HG02885 (cell line): Measurements from ENCODE around the gene RARB.

ENCODE experiments used
- ATAC-seq: cut with Tn5 transposase; IDR thresholded peaks from one replicate; pipeline ENCODE4 v1.9.1; 2021; ENCODE audit warnings: mild to moderate bottlenecking; ENCODE audit not compliant: unreplicated experiment, poor library complexity

RARB gene

DNA sequence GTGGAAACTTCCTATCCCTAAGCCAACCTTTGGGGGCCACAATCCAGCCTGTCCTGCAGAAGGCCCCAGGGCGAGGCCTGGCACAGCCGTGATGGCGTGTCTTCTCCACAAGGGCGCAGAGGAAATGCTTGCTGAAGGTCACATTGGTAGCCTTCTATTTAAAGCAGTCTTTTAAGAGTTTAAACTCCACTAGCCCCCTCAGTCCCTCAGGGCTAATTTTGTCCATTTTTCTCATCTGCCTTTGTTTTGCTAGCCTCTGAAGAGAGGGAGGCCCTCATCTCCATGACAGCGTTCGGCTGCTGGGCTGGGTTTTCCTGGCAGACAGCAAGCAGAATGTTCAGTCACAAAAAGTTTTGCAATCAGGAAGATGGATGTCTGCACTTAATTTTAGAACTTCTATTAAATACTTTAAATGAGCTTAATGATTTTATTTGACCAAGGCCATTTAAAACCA is 40.8 kb downstream of the RARB start:
- ATAC-seq = no peak

DNA sequence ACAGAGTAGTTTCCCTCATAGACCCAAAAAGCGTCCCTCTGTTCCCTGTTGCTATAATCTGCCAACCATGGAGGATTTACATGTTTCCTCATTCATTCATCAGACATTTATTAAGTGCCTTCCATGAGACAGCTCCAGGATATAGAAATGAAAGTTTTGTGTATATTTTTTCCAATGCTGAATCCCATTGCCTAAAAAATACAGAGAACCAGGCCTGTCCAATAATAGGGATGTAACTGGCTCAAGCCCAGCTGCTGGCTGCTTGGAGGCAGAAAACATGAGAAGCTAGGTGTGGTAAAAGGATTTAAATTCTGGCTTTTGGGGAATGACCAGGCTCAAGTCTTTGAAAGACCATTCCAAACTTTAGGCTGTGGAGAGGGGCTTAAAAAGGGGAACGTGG is 41.5 kb downstream of the RARB start:
- no peak for ATAC-seq

GRCh38 chr3:25471081-25471768 is 43.2 kb downstream of the RARB start:
- ATAC-seq = no peak

- no peak for ATAC-seq
Observed at GRCh38 chr3:25472153-25472552, 44.1 kb downstream of the RARB start.

GRCh38 chr3:25472731-25473130 is 44.7 kb downstream of the RARB start:
- no peak for ATAC-seq

GRCh38 chr3:25473246-25473645 is 45.2 kb downstream of the RARB start:
- ATAC-seq = no peak

DNA sequence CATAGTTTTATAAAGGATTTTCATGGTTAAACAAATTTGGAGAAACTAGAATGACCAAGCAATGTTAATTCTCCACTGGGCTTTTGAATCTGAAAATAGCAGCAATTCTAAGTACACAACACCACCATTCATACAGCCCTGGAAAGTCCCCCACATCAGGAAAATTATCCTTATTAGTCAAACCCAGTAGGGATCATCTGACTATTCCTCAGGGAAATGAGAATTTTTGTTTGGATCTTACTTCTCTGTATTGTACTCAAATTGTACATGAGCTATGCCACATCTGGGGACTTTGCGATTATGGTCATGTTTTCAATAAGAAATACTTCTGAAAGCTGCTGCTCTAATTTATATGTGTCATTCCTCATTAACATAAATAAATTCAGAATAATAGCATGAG is 46.0 kb downstream of the RARB start:
- no peak for ATAC-seq

DNA sequence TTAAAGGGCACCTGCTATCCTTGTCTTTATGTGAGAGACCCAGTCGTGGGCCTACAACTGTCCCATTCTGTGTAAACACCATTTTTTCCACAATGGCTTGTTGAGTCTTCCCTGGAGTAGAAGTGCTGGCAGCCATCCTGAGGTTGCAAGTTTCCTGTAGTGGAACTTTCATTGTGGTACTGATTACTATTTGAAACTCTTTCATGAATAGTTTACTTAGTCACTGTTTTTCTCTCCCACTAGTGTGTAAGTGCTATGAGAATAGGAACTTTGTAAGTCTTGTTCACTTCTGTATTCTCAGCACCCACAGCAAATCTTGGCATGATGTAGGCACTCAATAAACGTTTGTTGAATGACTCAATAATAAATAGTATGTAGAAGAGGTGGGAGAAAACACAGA is 48.6 kb downstream of the RARB start:
- ATAC-seq = no peak

GRCh38 chr3:25478211-25478757 is 50.2 kb downstream of the RARB start:
- ATAC-seq = no peak

DNA sequence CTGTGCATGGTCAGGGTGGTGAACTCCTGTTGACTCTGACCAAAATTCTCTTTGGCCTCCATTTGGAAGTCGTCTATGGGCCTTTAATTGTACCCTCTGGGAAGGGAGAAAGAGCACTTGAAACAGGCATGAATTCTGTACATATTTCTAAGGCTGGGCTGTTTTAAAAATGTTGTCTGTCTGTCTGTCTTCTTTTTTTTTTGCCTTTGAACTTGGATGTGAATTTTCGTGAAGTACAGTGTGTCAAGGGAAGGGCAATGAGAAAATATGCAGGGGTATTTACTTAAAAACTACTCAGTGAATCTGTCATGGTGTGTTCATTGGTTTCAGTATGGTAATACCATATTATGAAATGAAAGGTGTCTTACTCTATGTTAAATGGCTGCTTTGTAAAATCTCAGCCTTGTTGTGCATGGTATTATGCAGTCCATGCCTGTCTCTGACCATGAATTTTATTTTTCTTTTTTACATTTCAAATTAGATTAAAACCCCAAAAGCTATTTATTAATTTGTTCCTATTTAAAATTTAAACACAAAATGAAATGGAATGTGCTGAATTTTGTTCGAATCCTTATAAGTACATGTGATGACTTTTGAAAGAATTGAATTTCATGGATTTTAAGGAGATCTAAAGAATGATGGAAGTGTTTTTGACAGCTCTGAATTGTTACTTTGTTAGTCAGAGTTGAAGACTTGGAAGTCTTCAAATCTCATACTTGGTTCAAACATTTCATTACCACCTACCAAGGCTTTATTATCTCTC is 51.1 kb downstream of the RARB start:
- no peak for ATAC-seq

GRCh38 chr3:25479727-25480010 is 51.6 kb downstream of the RARB start:
- no peak for ATAC-seq

DNA sequence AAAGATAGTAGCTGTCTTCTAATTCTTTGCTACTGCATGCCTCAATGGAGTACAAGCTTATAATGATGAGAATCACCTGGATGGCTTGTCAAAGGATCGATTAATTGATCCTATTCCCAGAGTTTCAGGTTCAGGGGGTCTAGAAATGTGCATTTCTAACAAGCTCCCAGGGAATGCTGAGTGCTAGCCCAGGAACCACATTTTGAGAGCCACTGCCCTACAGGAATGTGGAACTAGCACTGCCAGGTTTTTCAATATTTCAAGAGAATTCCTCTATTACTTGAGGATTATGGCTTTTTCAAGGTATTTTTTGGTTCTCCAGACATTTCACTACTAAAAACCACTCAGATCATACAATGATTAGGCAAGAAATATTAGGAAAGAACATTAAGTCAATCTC is 52.7 kb downstream of the RARB start:
- no peak for ATAC-seq

DNA sequence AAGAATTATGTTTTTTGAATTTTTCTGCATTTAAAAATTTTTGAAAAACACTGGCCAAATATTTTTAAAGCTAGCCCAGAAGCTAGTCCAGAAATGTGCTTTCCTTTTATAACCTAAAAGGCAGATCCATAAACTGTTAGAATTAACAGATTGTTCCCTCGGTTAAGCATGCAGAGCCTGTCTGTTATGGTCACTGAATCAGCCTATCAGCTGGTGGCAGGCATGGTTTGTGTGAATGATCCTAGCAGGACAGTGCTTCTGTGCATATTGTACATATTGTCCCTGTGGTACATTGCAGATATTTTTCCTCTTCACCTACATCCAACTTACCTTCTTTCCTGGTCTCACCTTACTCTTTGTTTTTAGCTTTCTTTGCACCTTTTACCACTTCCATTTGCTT is 53.3 kb downstream of the RARB start:
- ATAC-seq = no peak

- no peak for ATAC-seq
Observed at GRCh38 chr3:25483456-25483855, 55.4 kb downstream of the RARB start.

DNA sequence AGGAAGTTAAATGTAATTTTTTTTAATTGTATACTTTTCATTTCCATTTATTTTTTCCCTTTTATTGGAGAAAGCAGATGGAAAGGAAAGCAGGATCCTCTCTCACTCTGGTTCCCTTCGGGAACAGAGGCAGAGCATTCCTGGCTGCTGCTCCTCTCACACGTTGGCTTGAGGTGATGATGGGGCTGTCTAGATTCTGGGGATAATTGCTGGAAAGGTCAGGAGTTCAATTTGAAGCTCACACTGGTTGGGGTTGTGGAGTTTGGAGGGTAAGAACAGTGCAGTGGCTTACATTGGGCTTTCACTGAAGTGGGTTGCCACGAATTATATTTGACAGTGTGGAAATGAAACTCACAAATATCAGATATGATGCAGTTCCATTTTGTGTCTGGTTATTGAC is 57.6 kb downstream of the RARB start:
- no peak for ATAC-seq

GRCh38 chr3:25486932-25487331 is 58.9 kb downstream of the RARB start:
- ATAC-seq = no peak

DNA sequence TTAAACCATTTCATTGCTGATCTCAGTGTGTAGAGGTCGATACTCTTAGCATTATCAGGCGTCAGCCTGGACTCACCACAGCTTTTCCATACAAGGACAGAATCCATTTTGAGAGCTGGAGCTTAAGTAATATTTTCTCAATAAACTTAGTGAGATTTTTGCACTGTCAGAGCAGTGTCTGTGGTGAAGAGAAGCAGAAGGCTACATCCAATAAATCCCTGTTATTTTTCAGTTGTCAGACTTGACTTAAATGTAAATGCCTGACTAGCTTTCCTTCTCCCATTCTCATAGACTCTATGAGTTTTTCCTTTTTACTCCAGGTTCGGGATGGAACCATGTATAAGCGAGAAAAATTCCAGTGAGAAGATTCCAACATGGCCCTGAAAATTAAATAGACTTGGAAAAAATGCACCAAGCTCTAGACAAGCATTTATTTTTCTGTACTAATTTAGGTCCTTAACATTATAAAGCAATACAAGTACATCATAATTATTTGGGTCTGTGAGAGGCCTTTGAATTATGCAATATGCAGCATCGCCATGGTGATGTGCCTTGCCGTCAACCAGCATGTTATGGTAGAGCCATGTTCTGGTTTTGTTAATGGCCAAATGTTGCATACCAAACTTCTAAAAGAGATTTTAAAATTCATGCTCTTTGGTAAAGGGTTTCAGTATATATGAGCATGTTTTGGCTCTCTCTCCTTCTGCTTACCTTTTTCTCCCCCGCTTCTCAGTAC is 62.0 kb downstream of the RARB start:
- ATAC-seq = no peak

DNA sequence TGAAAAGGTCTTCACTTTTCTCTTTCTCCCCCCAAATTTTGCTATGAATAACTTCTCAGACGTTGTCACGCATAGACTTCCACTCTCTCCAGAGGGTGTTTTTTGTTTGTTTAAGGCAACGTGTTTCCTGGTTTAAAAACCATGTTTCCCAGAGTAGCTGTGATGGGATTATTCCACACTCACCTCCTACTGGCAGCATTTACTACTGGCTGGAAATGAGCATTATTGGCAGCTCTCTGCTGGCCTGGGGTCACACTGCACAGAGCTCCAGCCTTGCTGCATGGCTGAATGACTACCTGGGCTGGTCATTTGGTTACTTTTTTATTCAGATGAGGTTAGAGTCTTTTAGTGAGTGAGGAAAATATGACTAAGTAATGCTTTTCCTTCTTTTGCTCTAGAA is 65.2 kb downstream of the RARB start:
- ATAC-seq = no peak

DNA sequence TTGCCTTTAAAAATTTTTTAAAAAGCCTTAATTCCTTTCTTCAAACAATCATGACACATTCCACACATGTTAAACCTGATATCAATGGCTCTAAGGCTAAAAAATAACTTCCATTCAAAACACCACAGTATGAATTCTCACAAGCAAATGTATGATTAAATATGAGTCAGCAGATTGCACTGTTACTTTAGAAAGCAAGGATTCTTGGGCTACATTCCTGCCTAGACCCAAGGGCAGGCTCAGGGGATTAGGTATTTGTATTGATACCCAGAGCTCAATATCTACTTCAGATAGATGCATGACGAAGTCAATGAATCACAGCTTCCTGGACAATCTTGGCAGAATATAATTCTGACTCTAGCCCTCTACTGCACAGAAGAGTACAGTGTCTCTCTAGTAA is 65.7 kb downstream of the RARB start:
- no peak for ATAC-seq

DNA sequence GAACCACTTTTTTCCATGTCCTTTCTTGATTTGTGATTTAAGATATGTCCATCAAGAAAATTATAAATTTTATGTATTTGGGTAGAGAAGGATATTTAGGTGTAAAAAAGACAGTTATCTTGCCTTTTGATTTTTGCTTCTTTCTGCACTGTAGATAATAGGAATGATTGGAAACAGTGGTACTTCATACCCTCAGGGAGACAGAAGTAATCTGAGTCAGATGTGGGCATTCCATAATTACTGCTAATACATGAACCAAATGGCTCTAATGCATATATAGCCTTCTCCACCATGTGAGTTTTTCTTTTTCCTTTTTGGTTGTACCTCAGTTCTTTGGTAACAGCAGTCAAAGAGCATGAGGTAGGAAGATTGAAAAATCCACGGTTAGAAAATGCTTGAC is 67.2 kb downstream of the RARB start:
- no peak for ATAC-seq

GRCh38 chr3:25495726-25496253 is 67.7 kb downstream of the RARB start:
- ATAC-seq = no peak
